ENCODE results near the gene TMEM11. TPM values are rescaled to one million over a fixed set of nuclear protein-coding genes. Genes with fewer than 3 reads are reported as not detected.
A peak's percentile ranks its signal among the peaks of the same experiment; 100 is the strongest.

The TMEM11 gene
- polyA plus RNA-seq, 3 donors from 2014 or later = 36.9 to 56.4 (median 44.2) TPM

DNA sequence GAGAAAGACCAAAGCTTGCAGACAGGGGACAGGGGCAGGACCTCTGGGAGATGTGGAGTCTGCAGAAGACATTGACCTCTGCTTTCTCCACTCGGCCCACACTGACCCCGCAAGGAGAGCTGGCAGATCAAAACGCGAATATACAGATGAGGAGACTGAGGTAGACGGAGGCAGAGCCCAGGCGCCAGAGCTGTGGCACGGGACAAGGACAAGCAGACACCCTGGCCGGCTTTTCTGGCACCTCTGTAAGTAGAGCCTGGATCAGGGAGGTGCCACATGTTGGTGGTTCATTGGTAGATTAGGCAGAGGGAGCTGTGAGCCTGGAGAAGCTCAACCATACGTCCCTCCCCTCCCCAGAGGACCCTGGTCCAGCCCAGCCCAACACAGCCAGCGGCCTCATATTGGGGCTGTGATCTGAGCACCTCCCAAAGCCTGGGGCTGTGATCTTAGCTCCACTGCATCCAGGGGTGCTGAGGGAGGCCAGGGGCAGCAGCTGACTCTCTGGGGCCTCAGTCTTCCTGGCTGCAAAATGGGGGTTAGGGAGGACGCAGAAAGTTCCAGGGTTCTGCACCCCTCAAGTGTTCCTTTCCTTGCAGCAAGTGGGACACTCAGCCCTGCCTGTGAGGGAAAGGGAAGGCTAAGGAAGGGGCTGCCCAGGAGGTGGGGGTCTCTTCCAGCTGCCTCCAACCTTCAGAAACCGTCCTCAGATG lies 35.3 kb upstream of the TMEM11 start:
- no peak overlapping the region for H3K27ac Mint-ChIP-seq
- peaks cover 30 to 39% of the 10 kb centered on the region in 2 donors for H3K4me1 Mint-ChIP-seq
- H3K9me3 Mint-ChIP-seq = no peaks in the 10 kb centered on the region
- peaks cover 2 to 4% (median 4%) of the 10 kb centered on the region in 3 donors for H3K27me3 Mint-ChIP-seq (ENCODE audit: low read depth in 3 of 3)
- no peaks in the 10 kb centered on the region for H3K36me3 Mint-ChIP-seq
- DNase-seq = no peak
- peak overlapping the region in 1 of 5 donors; percentile 4 for H3K4me3 Mint-ChIP-seq

GRCh38 chr17:21248500-21248899 lies 34.5 kb upstream of the TMEM11 start:
- Mint-ChIP-seq H3K27ac (no peak overlapping the region), H3K4me3 (no peak overlapping the region), H3K36me3 (no peaks in the 10 kb centered on the region), H3K27me3 (ENCODE audit: low read depth in 3 of 3) (peaks cover under 1 to 4% (median 3%) of the 10 kb centered on the region in 3 donors), H3K4me1 (peaks cover 23 to 31% of the 10 kb centered on the region in 2 donors), H3K9me3 (no peaks in the 10 kb centered on the region)
- no peak for DNase-seq

DNA sequence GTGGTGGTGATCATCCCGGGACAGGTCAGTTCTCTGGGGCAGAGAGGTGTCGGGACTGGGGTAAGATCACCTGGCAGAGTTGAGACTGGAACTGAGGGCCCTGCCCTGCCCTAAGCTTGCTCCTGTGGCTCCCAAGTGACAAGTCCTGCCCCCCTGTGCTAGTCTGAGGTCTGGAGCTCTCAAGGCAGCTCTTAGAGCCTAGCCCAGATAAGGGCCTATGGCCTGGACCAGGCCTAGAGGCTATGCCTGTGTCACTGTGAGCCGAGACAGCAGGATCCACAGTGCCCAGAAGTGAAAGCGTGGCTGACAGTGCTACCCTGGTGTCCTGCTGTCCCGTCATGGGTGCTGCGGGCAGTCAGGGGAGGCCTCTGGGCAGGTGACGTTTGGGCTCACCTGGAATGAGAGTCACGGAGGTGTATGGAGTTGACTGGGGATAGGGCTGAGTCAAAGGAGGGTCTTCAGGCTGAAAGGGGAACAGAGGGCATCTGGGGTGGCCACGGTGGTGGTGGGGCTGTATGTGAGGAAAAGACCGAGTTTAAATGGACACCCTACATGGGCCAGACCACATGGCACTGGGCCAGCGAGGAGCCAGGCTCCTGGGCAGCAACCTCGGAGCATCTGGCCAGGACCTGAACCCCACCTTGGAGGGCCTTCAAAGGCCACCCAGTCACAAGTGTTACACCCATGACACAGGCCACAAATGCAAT lies 33.7 kb upstream of the TMEM11 start:
- H3K9me3 Mint-ChIP-seq = no peaks in the 10 kb centered on the region
- H3K4me1 Mint-ChIP-seq = peaks cover 20 to 29% of the 10 kb centered on the region in 2 donors
- H3K4me3 Mint-ChIP-seq = no peak overlapping the region
- no peaks in the 10 kb centered on the region for H3K36me3 Mint-ChIP-seq
- no peak overlapping the region for H3K27ac Mint-ChIP-seq
- peaks cover 0 to 2% (median 0%) of the 10 kb centered on the region in 3 donors for H3K27me3 Mint-ChIP-seq (ENCODE audit: low read depth in 3 of 3)
- no peak for DNase-seq

DNA sequence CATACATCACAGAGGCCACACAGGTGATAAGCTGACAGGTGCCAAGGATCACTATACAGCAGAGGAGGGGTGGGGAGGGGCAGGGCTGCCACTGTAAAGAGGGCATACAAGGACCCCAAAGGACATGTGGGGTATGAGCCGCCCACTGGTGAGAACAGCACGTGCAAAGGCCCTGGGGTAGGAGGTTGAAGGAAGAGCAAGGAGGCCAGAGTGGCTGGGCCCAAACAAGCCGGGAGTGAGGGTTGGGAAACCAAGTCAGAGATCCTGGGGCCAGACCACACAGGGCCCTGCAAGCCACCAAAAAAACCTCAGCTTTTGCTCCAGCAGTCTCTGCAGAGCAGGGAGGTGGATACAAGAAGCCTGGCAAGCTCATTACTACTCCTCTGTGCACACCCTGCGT lies 32.7 kb upstream of the TMEM11 start:
- DNase-seq = no peak
- Mint-ChIP-seq H3K4me1 (peaks cover 11 to 20% of the 10 kb centered on the region in 2 donors), H3K9me3 (no peaks in the 10 kb centered on the region), H3K27ac (no peak overlapping the region), H3K27me3 (ENCODE audit: low read depth in 3 of 3) (peaks cover 0 to 2% (median 0%) of the 10 kb centered on the region in 3 donors), H3K4me3 (no peak overlapping the region), H3K36me3 (no peaks in the 10 kb centered on the region)

- H3K27ac Mint-ChIP-seq = peak overlapping the region in 1 of 6 donors; percentile 23
- DNase-seq = no peak
- H3K9me3 Mint-ChIP-seq = no peaks in the 10 kb centered on the region
- peaks cover 9 to 18% of the 10 kb centered on the region in 2 donors for H3K4me1 Mint-ChIP-seq
- H3K27me3 Mint-ChIP-seq (ENCODE audit: low read depth in 3 of 3) = peaks cover 0 to 2% (median 0%) of the 10 kb centered on the region in 3 donors
- H3K36me3 Mint-ChIP-seq = no peaks in the 10 kb centered on the region
- H3K4me3 Mint-ChIP-seq = no peak overlapping the region
Observed at GRCh38 chr17:21245639-21246084, 31.7 kb upstream of the TMEM11 start.

- no peak for DNase-seq
- Mint-ChIP-seq H3K27me3 (ENCODE audit: low read depth in 3 of 3) (peaks cover 0 to 5% (median 0%) of the 10 kb centered on the region in 3 donors), H3K4me3 (no peak overlapping the region), H3K4me1 (peaks cover 0 to 6% of the 10 kb centered on the region in 2 donors), H3K36me3 (no peaks in the 10 kb centered on the region), H3K9me3 (no peaks in the 10 kb centered on the region), H3K27ac (no peak overlapping the region)
Observed at GRCh38 chr17:21243516-21244303, 29.7 kb upstream of the TMEM11 start.

DNA sequence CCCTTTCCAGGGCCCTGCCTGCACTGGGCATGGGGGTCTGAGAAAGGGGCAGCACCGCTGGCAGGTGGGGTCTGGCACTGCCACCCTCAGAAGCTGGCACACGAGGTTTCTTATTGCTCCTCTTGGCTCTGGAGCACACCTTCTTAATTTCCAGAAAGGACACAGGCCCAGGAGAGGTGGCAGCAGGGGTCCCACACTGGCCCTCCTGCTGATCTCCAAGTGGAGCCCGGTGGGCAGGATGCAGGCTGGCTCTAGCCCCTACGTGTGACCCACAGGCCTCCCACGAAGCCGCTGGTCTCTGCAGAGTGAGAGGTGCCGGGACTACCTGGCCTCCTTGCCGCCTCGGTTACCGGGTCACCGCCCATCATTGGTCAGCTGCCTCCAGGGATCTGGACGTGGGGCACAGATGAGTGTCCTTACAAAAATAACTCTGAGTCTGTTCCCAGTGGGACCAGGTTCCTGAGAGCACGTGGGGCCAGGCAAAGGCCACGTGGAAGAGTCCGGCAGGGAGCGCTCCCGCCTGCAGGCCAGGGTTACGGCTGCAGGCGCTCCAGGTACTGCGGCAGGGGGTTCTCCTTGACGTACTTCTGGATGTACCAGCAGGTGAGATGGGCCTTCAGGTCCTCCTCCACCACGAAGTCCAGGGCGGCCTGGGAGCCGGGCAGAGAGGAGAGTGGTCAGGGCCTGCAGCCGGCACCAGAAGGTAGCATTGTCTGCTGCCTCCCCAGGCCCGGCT lies 29.0 kb upstream of the TMEM11 start:
- Mint-ChIP-seq H3K36me3 (no peaks in the 10 kb centered on the region), H3K27ac (no peak overlapping the region), H3K4me3 (no peak overlapping the region), H3K9me3 (no peaks in the 10 kb centered on the region), H3K27me3 (ENCODE audit: low read depth in 3 of 3) (peaks cover 0 to 5% (median 0%) of the 10 kb centered on the region in 3 donors), H3K4me1 (peaks cover 0 to 6% of the 10 kb centered on the region in 2 donors)
- no peak for DNase-seq

DNA sequence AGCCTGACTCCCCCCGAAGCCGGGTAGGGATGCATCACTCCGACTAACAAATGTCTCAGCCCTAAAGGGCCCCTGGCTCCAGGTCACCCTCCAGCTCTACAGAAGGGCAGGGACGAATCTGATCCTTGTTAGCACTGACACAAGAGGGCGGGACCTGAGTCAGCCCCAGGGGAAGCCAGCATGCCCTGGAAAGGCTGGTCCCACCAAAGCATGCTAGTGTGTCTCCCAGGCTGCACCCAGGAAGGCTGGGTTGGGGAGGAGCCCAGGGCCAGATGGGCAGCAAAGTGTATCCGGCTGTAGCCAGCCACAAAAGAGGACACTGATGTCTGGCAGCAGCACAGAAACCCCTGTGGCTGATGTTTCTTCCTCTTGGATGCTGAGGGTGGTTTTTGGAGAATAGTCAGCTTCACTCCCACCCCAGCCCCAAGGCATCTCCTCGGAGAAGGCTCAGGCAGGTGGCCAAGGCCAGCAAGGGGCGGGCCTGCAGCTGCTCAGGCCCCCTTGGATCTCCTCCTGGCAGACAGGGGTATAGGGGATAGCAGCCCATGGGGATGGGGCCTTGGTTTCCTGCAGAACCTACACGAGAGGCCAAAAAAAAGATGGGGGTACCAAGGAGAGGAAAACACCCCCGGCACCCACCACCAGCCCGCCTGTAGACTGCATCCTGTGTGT lies 28.2 kb upstream of the TMEM11 start:
- Mint-ChIP-seq H3K36me3 (no peaks in the 10 kb centered on the region), H3K9me3 (no peaks in the 10 kb centered on the region), H3K4me3 (no peak overlapping the region), H3K27ac (no peak overlapping the region), H3K4me1 (peaks cover 0 to 4% of the 10 kb centered on the region in 2 donors), H3K27me3 (ENCODE audit: low read depth in 3 of 3) (peaks cover 0 to 5% (median 0%) of the 10 kb centered on the region in 3 donors)
- DNase-seq = no peak

DNA sequence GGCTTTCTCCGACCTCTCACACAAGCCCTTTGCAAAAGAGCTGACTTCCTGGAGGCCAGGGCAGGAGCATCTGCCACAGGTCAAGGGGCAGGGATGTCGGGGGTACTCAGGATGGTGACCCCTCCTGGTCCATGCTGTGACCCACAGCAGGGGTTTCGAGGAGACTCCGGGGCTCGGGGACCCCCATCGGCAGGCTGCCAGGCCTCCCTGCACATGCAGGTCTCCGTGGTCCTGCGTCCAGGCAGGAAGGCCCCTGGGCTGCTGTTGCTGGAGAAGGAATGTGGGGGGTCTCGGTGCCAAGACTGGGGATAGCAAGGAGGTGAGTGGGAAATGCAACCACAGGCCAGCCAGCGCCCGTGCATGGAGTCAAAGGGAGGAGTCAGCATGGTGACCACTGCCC lies 27.6 kb upstream of the TMEM11 start:
- no peaks in the 10 kb centered on the region for H3K9me3 Mint-ChIP-seq
- no peak for DNase-seq
- H3K36me3 Mint-ChIP-seq = no peaks in the 10 kb centered on the region
- H3K4me3 Mint-ChIP-seq = no peak overlapping the region
- peaks cover 0 to 5% (median 0%) of the 10 kb centered on the region in 3 donors for H3K27me3 Mint-ChIP-seq (ENCODE audit: low read depth in 3 of 3)
- H3K27ac Mint-ChIP-seq = no peak overlapping the region
- peaks cover 0 to 4% of the 10 kb centered on the region in 2 donors for H3K4me1 Mint-ChIP-seq

DNA sequence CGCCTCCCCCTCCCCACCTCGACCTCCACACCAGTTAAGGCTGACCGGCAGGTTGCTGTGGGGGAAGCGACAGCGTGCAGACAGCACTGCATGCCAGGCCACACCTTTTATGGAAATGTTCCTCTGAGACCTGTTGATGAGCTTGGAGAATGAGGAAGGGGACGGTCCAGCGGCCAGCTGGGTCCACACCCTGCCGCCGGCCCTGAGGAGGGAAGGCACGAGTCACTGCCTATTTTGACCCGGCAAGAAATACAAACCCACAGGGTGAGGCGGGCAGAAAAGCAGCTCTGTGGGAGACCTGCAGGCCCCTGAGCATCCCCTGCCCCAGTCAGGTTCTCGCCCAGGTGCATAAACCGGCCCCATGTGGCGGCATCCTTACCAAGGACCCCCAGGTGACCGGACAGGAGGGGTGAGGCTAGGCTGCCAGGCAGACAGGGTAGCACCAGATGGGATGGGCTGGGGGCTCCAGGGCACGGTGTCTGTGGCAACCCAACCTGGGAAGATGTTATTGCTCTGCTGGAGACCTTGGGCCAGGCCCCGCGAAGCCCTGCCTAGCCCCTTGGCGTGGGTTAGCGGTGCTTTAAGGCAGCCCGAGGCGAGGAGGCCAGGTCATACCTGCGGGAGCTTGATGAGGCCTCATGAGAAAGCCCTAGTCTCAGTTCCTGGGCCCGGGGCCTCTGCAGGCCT lies 26.6 kb upstream of the TMEM11 start:
- Mint-ChIP-seq H3K4me3 (no peak overlapping the region), H3K27ac (no peak overlapping the region), H3K36me3 (no peaks in the 10 kb centered on the region), H3K27me3 (ENCODE audit: low read depth in 3 of 3) (peaks cover 0 to 5% (median 0%) of the 10 kb centered on the region in 3 donors), H3K4me1 (peaks cover 0 to 4% of the 10 kb centered on the region in 2 donors), H3K9me3 (no peaks in the 10 kb centered on the region)
- no peak for DNase-seq

DNA sequence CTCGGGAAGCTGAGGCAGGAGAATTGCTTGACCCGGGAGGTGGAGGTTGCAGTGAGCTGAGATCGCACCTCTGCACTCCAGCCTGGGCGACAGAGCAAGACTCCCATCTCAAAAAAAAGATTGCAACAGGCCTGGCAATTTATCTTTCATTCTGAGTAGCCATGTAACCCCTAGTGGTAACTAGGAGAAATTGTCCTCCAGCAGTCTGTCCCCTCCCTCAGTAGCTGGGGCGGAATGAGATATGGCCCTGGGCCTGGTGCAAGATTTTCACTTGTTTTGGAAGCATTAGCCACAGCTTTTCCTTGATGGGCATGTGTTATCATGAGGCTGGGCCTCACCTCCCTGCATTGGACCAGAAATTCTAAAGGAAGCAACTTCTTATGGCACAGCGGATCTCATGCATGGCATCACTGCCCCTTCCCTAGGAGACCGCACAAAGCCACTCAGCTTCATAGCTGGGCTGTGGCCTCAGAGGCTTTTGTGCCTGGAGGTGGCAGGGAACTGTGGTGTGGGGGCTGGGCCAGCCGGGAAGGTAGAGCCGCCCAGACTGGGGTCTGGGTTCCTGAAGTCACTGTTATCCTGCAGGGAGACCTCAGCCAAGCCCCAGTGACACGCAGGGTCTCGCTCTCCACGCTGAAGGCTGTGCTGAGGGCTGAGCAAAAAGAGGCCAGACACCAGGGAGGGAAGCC lies 25.9 kb upstream of the TMEM11 start:
- Mint-ChIP-seq H3K9me3 (no peaks in the 10 kb centered on the region), H3K36me3 (no peaks in the 10 kb centered on the region), H3K27ac (no peak overlapping the region), H3K27me3 (ENCODE audit: low read depth in 3 of 3) (peaks cover 0 to 5% (median 0%) of the 10 kb centered on the region in 3 donors), H3K4me1 (peaks cover 0 to 3% of the 10 kb centered on the region in 2 donors), H3K4me3 (no peak overlapping the region)
- no peak for DNase-seq

DNA sequence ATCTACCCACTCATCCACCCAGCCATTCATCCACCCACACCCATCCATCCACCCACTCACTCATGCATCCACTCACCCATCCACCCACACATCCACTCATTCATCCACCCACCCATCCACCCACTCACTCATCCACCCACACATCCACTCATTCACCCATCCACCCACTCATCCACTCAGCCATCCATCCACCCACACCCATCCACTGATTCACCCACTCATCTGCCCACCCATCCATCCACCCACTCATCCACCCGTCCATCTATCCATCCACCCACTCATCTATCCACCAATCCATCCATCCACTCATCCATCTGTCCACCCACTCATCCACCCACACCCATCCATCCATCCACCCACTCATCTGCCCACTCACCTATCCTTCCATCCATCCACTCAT lies 22.0 kb upstream of the TMEM11 start:
- H3K27ac Mint-ChIP-seq = no peak overlapping the region
- no peak overlapping the region for H3K4me3 Mint-ChIP-seq
- H3K36me3 Mint-ChIP-seq = peaks cover 5 to 8% (median 6%) of the 10 kb centered on the region in 3 donors
- no peaks in the 10 kb centered on the region for H3K9me3 Mint-ChIP-seq
- no peak for DNase-seq
- H3K4me1 Mint-ChIP-seq = no peaks in the 10 kb centered on the region
- peaks cover 0 to 3% (median 2%) of the 10 kb centered on the region in 3 donors for H3K27me3 Mint-ChIP-seq (ENCODE audit: low read depth in 3 of 3)
